ENCODE results near the gene PIPOX.

DNA sequence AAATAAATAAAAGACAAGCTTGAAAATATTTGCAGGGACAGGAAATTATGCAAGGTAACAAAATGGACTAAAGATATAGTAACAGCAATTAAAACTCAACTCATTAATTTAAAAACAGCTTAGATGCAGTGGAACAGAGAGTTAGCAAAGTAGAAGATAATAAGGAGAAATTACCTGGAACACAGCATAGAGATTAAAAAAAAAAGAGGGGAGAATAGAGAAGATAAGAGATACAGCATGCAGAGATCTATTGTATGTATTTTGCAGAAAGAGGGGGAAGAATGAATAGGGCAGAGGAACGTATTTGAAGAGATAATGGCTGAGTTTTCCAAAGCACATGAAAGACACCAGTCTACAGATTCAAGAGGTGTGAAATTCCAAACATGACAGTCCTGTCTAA lies 8.4 kb upstream of the PIPOX start:
- no peak for TF ChIP-seq EZH2 (IDR thresholded peaks at IDR 0.05; ENCODE audit: insufficient read depth, poor library complexity, severe bottlenecking)
- TF ChIP-seq EZH2phosphoT487 (IDR thresholded peaks at IDR 0.05; ENCODE audit: insufficient read depth, low read depth) = no peak
